OCI-LY3 (cell line): ENCODE data around the gene SYNDIG1.

ENCODE experiments used
- CTCF ChIP-seq: fragments of 200-600, 300-600 bp; sonication (generic); IDR thresholded peaks from 2 replicates; pipeline ENCODE4 v1.5.1; 2014; ENCODE audit warnings: antibody characterized with exemption, low read length, low read depth
- EZH2phosphoT487 ChIP-seq: fragments of 200-600 bp; shearing (Covaris generic); IDR thresholded peaks from 2 replicates; pipeline ENCODE4 v1.6.1; 2018; ENCODE audit warnings: antibody characterized with exemption, mixed run types, low read depth

- TF ChIP-seq CTCF (no peak), EZH2phosphoT487 (no peak)
These were observed 32.5 kb downstream of the SYNDIG1 start for GRCh38 chr20:24501764-24502556.
